GM23338 (cell line): ENCODE results near the gene DLGAP4. TPM values are rescaled to one million over a fixed set of nuclear protein-coding genes. Genes with fewer than 3 reads are reported as not detected.

Source experiments
- ATAC-seq: fragments of 200-7000 bp; cut with Tn5 transposase; 3 replicates; pipeline ENCODE4 v1.9.1; 2020
- DNase-seq: peaks from one replicate; pipeline ENCODE4 v3.0.0-alpha.2; 2015; ENCODE audit warnings: low spot score
- H2AFZ ChIP-seq: fragments of 200-600 bp; sonication (generic); 2 replicates; pipeline ENCODE4 v1.8.0; 2016; ENCODE audit warnings: antibody characterized with exemption, mild to moderate bottlenecking, moderate library complexity
- H3F3A ChIP-seq: fragments of 200-600 bp; sonication (generic); replicated peaks from 2 replicates; pipeline ENCODE4 v1.8.0; 2017; ENCODE audit warnings: antibody characterized with exemption, mixed run types, low read depth
- H3K27ac ChIP-seq: fragments of 200-600 bp; sonication (generic); 2 replicates; pipeline ENCODE4 v1.6.1; 2016; ENCODE audit warnings: low read depth
- H3K27me3 ChIP-seq: fragments of 200-600 bp; sonication (generic); 2 replicates; pipeline ENCODE4 v1.8.0; 2016; ENCODE audit warnings: mild to moderate bottlenecking, mixed run types, moderate library complexity; ENCODE audit not compliant: insufficient read depth
- H3K36me3 ChIP-seq: fragments of 200-600 bp; sonication (generic); 2 replicates; pipeline ENCODE4 v1.8.0; 2016; ENCODE audit warnings: mild to moderate bottlenecking; ENCODE audit not compliant: insufficient read depth
- H3K4me1 ChIP-seq: fragments of 200-600 bp; sonication (generic); 2 replicates; pipeline ENCODE4 v1.8.0; 2016; ENCODE audit warnings: mild to moderate bottlenecking, moderate library complexity; ENCODE audit not compliant: insufficient read depth
- H3K4me2 ChIP-seq: fragments of 200-600 bp; sonication (generic); 2 replicates; pipeline ENCODE4 v1.7.1; 2017; ENCODE audit warnings: mixed run types
- H3K4me3 ChIP-seq: fragments of 200-600 bp; sonication (generic); 2 replicates; pipeline ENCODE4 v1.6.1; 2016; ENCODE audit warnings: mixed run types
- H3K79me2 ChIP-seq: fragments of 200-600 bp; sonication (generic); replicated peaks from 2 replicates; pipeline ENCODE4 v1.8.0; 2017; ENCODE audit warnings: mild to moderate bottlenecking; ENCODE audit not compliant: insufficient read depth
- H3K9me2 ChIP-seq: fragments of 200-600 bp; sonication (generic); 2 replicates; pipeline ENCODE4 v1.8.0; 2017; ENCODE audit not compliant: insufficient read depth
- H4K20me1 ChIP-seq: fragments of 200-600 bp; sonication (generic); replicated peaks from 2 replicates; pipeline ENCODE4 v1.8.0; 2017; ENCODE audit warnings: mild to moderate bottlenecking; ENCODE audit not compliant: insufficient read depth
- H3K27ac Mint-ChIP-seq: 2 replicates; pipeline ENCODE4 v1.8.0; 2020; ENCODE audit warnings: inconsistent platforms, mild to moderate bottlenecking, moderate library complexity, mixed read lengths
- H3K27me3 Mint-ChIP-seq: 3 replicates; pipeline ENCODE4 v1.8.0; 2022; ENCODE audit warnings: low read depth, mild to moderate bottlenecking, moderate library complexity, mixed read lengths, inconsistent platforms; ENCODE audit not compliant: insufficient read depth, poor library complexity
- H3K36me3 Mint-ChIP-seq: 3 replicates; pipeline ENCODE4 v1.8.0; 2021; ENCODE audit warnings: low read depth, mild to moderate bottlenecking, inconsistent platforms, moderate library complexity, mixed read lengths
- H3K4me1 Mint-ChIP-seq: 3 replicates; pipeline ENCODE4 v1.8.0; 2020; ENCODE audit warnings: mild to moderate bottlenecking, inconsistent platforms, mixed read lengths
- H3K4me3 Mint-ChIP-seq: 3 replicates; pipeline ENCODE4 v1.8.0; 2021; ENCODE audit warnings: moderate library complexity, mild to moderate bottlenecking, inconsistent platforms, mixed read lengths
- H3K9me3 Mint-ChIP-seq: 3 replicates; pipeline ENCODE4 v1.8.0; 2020; ENCODE audit warnings: moderate library complexity, mild to moderate bottlenecking, inconsistent platforms, mixed read lengths
- CREB1 ChIP-seq: fragments of 250-450 bp; sonication (Bioruptor Pico); IDR thresholded peaks from 2 replicates; pipeline ENCODE4 v1.5.0; 2020; ENCODE audit warnings: low read depth, mild to moderate bottlenecking, moderate library complexity
- EZH2 ChIP-seq: fragments of 200-600 bp; sonication (generic); IDR thresholded peaks from one replicate; pipeline ENCODE4 v1.8.0; 2017; ENCODE audit warnings: antibody characterized with exemption, mild to moderate bottlenecking, low read depth; ENCODE audit not compliant: unreplicated experiment
- EZH2phosphoT487 ChIP-seq: fragments of 200-600 bp; sonication (generic); IDR thresholded peaks from one replicate; pipeline ENCODE4 v1.8.1; 2018; ENCODE audit warnings: antibody characterized with exemption; ENCODE audit not compliant: unreplicated experiment
- JUNB ChIP-seq: IDR thresholded peaks from one replicate; pipeline ENCODE4 v1.6.1; 2016; ENCODE audit warnings: antibody characterized with exemption; ENCODE audit not compliant: unreplicated experiment
- NANOG ChIP-seq: IDR thresholded peaks from 2 replicates; pipeline ENCODE4 v1.6.1; 2016; ENCODE audit warnings: antibody characterized with exemption, borderline replicate concordance
- POLR2AphosphoS5 ChIP-seq: IDR thresholded peaks from 2 replicates; pipeline ENCODE4 v1.6.1; 2016; ENCODE audit warnings: antibody characterized with exemption, low read depth
- STAT1 ChIP-seq: IDR thresholded peaks from one replicate; pipeline ENCODE4 v1.6.1; 2016; ENCODE audit warnings: antibody characterized with exemption; ENCODE audit not compliant: unreplicated experiment
- ZNF114 ChIP-seq: fragments of 250-450 bp; sonication (Bioruptor Pico); IDR thresholded peaks from 2 replicates; pipeline ENCODE4 v1.5.0; 2020; ENCODE audit warnings: mild to moderate bottlenecking, moderate library complexity
- ZNF331 ChIP-seq: fragments of 250-450 bp; sonication (Bioruptor Pico); IDR thresholded peaks from 2 replicates; pipeline ENCODE4 v1.5.0; 2020; ENCODE audit warnings: low read depth, mild to moderate bottlenecking, moderate library complexity
- polyA plus RNA-seq: library from polyadenylated mRNA; unstranded; fragments of >200 nt; fragmentation: Nextera tagmentation; extraction: Ambion mirVana; gene quantifications from 2 replicates; pipeline ENCODE4 v1.2.1, GENCODE V29; 2016
- total RNA-seq: library from RNA; depleted of rRNA; stranded (reverse); fragments of >200 nt; shearing (Covaris generic); gene quantifications from 2 replicates; pipeline ENCODE4 v1.2.3, GENCODE V29; 2014
- TF ChIP-seq, protein P1 (sequence below): IDR thresholded peaks from one replicate; pipeline ENCODE4 v1.6.1; 2018; ENCODE audit warnings: antibody characterized with exemption; ENCODE audit not compliant: unreplicated experiment
- TF ChIP-seq, protein P2 (sequence below), 2 experiments: fragments of 200-600 bp in 1 of 2; sonication (generic) in 1 of 2; conservative IDR thresholded peaks; 2 replicates each; pipeline versions ENCODE4 v1.5.1 to v1.6.1; 2016 to 2017; ENCODE audit warnings: antibody characterized with exemption in 2 of 2, low read depth in 2 of 2, mild to moderate bottlenecking in 2 of 2, moderate library complexity in 1 of 2
- TF ChIP-seq, protein P3 (sequence below): IDR thresholded peaks from 2 replicates; pipeline ENCODE4 v1.6.1; 2016; ENCODE audit warnings: antibody characterized with exemption
- TF ChIP-seq, protein P4 (sequence below): fragments of 250-450 bp; sonication (Bioruptor Pico); IDR thresholded peaks from 2 replicates; pipeline ENCODE4 v1.5.0; 2020; ENCODE audit warnings: mild to moderate bottlenecking, moderate library complexity

The DLGAP4 gene
- total and polyA plus RNA-seq, 2 experiments from 2014 or later = 46.1 to 52.2 TPM

DNA sequence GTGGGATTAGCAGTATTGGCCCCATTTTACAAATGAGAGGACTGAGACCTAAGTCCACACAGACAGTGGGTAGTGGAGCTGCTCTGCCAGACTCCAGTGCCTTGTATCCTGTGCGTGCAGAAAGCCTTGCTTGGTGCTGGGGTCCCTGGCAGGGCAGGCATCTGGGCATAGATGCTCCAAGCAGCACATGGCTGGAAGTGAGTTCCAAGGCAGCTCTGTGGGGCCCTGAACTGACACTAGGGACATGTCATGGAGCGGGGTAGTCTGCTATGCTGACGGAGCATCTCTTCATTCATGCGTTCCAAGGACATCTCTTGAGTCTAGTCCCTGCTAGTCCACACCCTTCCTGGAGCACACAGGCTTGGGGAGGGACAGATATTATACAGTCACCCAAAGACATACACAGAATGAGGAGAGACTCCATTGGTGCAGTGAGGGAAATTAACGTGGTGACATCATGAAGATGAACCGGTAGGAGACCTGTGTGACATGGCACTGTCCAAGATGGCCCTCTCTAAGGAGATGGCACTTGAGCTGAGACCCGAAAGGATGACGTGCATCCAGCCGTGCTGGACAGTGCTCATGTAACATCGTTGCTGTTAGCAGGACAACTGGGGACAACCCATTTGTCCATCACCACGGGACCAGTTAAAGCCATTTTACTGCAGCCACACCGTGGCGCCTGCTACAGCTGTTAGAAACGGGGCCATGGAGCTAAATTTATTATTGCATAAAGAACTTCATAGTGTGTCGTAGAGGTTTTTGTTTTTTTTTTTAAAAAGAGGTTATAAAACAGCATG lies 65.1 kb downstream of the DLGAP4 start:
- TF ChIP-seq CREB1 (CRISPR knock-in tag) = no peak
- TF ChIP-seq, protein P1, sequence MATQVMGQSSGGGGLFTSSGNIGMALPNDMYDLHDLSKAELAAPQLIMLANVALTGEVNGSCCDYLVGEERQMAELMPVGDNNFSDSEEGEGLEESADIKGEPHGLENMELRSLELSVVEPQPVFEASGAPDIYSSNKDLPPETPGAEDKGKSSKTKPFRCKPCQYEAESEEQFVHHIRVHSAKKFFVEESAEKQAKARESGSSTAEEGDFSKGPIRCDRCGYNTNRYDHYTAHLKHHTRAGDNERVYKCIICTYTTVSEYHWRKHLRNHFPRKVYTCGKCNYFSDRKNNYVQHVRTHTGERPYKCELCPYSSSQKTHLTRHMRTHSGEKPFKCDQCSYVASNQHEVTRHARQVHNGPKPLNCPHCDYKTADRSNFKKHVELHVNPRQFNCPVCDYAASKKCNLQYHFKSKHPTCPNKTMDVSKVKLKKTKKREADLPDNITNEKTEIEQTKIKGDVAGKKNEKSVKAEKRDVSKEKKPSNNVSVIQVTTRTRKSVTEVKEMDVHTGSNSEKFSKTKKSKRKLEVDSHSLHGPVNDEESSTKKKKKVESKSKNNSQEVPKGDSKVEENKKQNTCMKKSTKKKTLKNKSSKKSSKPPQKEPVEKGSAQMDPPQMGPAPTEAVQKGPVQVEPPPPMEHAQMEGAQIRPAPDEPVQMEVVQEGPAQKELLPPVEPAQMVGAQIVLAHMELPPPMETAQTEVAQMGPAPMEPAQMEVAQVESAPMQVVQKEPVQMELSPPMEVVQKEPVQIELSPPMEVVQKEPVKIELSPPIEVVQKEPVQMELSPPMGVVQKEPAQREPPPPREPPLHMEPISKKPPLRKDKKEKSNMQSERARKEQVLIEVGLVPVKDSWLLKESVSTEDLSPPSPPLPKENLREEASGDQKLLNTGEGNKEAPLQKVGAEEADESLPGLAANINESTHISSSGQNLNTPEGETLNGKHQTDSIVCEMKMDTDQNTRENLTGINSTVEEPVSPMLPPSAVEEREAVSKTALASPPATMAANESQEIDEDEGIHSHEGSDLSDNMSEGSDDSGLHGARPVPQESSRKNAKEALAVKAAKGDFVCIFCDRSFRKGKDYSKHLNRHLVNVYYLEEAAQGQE = no peak
- TF ChIP-seq, protein P2, sequence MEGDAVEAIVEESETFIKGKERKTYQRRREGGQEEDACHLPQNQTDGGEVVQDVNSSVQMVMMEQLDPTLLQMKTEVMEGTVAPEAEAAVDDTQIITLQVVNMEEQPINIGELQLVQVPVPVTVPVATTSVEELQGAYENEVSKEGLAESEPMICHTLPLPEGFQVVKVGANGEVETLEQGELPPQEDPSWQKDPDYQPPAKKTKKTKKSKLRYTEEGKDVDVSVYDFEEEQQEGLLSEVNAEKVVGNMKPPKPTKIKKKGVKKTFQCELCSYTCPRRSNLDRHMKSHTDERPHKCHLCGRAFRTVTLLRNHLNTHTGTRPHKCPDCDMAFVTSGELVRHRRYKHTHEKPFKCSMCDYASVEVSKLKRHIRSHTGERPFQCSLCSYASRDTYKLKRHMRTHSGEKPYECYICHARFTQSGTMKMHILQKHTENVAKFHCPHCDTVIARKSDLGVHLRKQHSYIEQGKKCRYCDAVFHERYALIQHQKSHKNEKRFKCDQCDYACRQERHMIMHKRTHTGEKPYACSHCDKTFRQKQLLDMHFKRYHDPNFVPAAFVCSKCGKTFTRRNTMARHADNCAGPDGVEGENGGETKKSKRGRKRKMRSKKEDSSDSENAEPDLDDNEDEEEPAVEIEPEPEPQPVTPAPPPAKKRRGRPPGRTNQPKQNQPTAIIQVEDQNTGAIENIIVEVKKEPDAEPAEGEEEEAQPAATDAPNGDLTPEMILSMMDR (conservative IDR thresholded peaks at IDR 0.05; ENCODE audit: low read depth in 2 of 2) = no peak
- TF ChIP-seq POLR2AphosphoS5 = no peak
- TF ChIP-seq, protein P3, sequence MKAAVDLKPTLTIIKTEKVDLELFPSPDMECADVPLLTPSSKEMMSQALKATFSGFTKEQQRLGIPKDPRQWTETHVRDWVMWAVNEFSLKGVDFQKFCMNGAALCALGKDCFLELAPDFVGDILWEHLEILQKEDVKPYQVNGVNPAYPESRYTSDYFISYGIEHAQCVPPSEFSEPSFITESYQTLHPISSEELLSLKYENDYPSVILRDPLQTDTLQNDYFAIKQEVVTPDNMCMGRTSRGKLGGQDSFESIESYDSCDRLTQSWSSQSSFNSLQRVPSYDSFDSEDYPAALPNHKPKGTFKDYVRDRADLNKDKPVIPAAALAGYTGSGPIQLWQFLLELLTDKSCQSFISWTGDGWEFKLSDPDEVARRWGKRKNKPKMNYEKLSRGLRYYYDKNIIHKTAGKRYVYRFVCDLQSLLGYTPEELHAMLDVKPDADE = no peak
- TF ChIP-seq EZH2phosphoT487 = no peak
- TF ChIP-seq JUNB = no peak
- no peak for TF ChIP-seq STAT1
- TF ChIP-seq ZNF331 (CRISPR knock-in tag) = no peak
- no peak for TF ChIP-seq NANOG
- TF ChIP-seq ZNF114 = no peak
- TF ChIP-seq EZH2 = no peak
- TF ChIP-seq, protein P4, sequence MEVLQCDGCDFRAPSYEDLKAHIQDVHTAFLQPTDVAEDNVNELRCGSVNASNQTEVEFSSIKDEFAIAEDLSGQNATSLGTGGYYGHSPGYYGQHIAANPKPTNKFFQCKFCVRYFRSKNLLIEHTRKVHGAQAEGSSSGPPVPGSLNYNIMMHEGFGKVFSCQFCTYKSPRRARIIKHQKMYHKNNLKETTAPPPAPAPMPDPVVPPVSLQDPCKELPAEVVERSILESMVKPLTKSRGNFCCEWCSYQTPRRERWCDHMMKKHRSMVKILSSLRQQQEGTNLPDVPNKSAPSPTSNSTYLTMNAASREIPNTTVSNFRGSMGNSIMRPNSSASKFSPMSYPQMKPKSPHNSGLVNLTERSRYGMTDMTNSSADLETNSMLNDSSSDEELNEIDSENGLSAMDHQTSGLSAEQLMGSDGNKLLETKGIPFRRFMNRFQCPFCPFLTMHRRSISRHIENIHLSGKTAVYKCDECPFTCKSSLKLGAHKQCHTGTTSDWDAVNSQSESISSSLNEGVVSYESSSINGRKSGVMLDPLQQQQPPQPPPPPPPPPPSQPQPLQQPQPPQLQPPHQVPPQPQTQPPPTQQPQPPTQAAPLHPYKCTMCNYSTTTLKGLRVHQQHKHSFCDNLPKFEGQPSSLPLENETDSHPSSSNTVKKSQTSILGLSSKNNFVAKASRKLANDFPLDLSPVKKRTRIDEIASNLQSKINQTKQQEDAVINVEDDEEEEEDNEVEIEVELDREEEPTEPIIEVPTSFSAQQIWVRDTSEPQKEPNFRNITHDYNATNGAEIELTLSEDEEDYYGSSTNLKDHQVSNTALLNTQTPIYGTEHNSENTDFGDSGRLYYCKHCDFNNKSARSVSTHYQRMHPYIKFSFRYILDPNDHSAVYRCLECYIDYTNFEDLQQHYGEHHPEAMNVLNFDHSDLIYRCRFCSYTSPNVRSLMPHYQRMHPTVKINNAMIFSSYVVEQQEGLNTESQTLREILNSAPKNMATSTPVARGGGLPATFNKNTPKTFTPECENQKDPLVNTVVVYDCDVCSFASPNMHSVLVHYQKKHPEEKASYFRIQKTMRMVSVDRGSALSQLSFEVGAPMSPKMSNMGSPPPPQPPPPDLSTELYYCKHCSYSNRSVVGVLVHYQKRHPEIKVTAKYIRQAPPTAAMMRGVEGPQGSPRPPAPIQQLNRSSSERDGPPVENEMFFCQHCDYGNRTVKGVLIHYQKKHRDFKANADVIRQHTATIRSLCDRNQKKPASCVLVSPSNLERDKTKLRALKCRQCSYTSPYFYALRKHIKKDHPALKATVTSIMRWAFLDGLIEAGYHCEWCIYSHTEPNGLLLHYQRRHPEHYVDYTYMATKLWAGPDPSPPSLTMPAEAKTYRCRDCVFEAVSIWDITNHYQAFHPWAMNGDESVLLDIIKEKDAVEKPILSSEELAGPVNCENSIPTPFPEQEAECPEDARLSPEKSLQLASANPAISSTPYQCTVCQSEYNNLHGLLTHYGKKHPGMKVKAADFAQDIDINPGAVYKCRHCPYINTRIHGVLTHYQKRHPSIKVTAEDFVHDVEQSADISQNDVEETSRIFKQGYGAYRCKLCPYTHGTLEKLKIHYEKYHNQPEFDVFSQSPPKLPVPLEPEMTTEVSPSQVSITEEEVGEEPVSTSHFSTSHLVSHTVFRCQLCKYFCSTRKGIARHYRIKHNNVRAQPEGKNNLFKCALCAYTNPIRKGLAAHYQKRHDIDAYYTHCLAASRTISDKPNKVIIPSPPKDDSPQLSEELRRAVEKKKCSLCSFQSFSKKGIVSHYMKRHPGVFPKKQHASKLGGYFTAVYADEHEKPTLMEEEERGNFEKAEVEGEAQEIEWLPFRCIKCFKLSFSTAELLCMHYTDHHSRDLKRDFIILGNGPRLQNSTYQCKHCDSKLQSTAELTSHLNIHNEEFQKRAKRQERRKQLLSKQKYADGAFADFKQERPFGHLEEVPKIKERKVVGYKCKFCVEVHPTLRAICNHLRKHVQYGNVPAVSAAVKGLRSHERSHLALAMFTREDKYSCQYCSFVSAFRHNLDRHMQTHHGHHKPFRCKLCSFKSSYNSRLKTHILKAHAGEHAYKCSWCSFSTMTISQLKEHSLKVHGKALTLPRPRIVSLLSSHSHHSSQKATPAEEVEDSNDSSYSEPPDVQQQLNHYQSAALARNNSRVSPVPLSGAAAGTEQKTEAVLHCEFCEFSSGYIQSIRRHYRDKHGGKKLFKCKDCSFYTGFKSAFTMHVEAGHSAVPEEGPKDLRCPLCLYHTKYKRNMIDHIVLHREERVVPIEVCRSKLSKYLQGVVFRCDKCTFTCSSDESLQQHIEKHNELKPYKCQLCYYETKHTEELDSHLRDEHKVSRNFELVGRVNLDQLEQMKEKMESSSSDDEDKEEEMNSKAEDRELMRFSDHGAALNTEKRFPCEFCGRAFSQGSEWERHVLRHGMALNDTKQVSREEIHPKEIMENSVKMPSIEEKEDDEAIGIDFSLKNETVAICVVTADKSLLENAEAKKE = no peak
- no peaks in the 10 kb centered on the region for H4K20me1 ChIP-seq
- H2AFZ ChIP-seq = no peak overlapping the region
- H3K9me2 ChIP-seq = no peaks in the 10 kb centered on the region
- DNase-seq (no peak), ATAC-seq (no peak)
- H3K4me3 ChIP-seq = no peak overlapping the region
- no peaks in the 10 kb centered on the region for H3K36me3 ChIP-seq
- H3K27me3 ChIP-seq = no peaks in the 10 kb centered on the region
- H3F3A ChIP-seq = peaks cover 5% of the 10 kb centered on the region; the same call in 1 of the 2 replicates
- H3K27me3 Mint-ChIP-seq = peaks cover 7% of the 10 kb centered on the region
- no peaks in the 10 kb centered on the region for H3K9me3 Mint-ChIP-seq
- no peaks in the 10 kb centered on the region for H3K36me3 Mint-ChIP-seq
- no peak overlapping the region for H3K27ac ChIP-seq
- H3K27ac Mint-ChIP-seq = no peak overlapping the region
- H3K4me3 Mint-ChIP-seq = no peak overlapping the region
- H3K4me1 ChIP-seq = peaks cover 11% of the 10 kb centered on the region; the same call in 1 of the 2 replicates
- no peaks in the 10 kb centered on the region for H3K79me2 ChIP-seq
- peaks cover 15% of the 10 kb centered on the region for H3K4me1 Mint-ChIP-seq
- no peak overlapping the region for H3K4me2 ChIP-seq
